Stimulated activated CD8-positive, alpha-beta memory T cell treated with anti-CD3 and anti-CD28 coated beads, Interleukin-7, amount 100 ng/mL, for 24 hours (primary cell): ENCODE results near the gene MEAK7.

Experiments used
- DNase-seq: peaks from one replicate; pipeline ENCODE4 v3.0.0-alpha.2; 2020; ENCODE audit warnings: low read depth

The MEAK7 gene, protein sequence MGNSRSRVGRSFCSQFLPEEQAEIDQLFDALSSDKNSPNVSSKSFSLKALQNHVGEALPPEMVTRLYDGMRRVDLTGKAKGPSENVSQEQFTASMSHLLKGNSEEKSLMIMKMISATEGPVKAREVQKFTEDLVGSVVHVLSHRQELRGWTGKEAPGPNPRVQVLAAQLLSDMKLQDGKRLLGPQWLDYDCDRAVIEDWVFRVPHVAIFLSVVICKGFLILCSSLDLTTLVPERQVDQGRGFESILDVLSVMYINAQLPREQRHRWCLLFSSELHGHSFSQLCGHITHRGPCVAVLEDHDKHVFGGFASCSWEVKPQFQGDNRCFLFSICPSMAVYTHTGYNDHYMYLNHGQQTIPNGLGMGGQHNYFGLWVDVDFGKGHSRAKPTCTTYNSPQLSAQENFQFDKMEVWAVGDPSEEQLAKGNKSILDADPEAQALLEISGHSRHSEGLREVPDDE

GRCh38 chr16:84504420-84505248, at the start of gene MEAK7:
MEAK7 (minus strand) TSS chr16:84504659; CDS start chr16:84498086, 6,573 bp downstream.
- peak; percentile 97 for DNase-seq

DNA sequence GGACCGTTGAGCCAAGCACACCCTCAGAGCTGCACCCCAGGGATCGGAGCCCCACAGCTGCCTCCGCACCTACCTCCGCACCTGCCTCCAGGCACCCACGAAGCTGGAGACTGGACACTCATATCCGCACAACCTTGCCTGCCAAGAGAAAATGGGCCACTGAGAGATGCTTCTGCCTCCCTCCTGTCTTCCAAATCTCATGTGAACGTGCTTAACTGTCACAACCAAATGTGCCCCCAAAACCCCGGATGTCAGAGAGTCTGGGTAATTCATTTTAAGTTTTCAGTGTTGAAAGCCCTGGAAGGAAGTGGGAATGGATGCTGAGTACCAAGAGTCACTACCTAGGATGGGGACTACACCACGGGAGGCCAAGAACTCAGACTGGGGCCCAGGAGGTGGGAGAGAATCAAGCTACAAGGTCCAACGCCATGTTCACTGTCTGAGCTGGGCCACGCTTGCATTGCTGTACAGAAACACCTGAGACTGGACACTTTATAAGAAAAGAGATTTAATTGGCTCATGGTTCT, 49.5 kb upstream of the MEAK7 start:
- DNase-seq, result no peak

GRCh38 chr16:84552135-84552534, 47.7 kb upstream of the MEAK7 start:
- no peak for DNase-seq

DNA sequence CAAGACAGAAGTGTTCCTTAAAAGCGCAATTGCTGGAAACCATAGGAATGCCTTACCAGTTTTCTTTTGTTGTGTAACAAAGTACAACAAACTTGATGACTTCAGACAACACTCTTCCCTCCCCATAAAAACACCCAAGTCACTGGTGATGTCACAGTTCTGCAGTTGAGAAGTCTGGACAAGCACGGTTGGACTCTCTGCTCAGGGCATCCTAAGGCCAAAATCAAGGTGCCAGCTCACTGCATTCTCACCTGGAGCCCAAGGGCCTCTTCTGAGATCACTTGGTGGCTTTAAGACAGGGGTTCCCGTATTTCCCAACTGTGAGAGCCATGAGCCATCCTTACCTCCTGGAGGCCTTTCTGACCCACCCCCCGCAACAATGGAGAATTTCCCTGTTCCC, 45.6 kb upstream of the MEAK7 start:
- DNase-seq, result no peak

GRCh38 chr16:84548971-84549844, 44.7 kb upstream of the MEAK7 start:
- no peak for DNase-seq

- no peak for DNase-seq
Observed at GRCh38 chr16:84548508-84548907, 44.0 kb upstream of the MEAK7 start.

DNA sequence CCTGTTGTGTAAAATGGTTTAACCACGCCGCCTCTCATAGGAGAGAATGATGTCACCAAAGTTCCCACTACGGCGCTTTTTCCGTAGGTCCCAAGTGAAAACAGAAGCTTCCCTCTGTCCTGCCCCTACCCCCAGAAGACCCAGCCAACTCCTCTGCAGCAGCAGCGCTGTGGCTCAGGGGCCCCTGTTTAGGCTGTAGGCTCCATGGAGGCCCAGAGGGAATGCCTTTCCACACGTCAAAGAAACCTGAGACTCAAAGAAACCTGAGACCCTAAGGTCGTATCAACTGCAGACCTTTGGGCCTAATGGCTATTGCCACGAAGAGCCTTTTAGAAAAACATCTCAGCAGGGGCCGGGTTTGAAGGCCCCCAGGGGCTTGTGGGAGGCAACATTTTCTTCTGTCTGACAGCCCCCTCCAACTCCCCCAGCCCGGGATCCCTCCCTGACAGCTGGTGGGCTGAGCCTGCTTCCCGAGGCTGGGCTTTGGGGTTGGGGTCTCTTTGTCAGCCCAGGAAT, 43.1 kb upstream of the MEAK7 start:
- DNase-seq, result no peak

DNA sequence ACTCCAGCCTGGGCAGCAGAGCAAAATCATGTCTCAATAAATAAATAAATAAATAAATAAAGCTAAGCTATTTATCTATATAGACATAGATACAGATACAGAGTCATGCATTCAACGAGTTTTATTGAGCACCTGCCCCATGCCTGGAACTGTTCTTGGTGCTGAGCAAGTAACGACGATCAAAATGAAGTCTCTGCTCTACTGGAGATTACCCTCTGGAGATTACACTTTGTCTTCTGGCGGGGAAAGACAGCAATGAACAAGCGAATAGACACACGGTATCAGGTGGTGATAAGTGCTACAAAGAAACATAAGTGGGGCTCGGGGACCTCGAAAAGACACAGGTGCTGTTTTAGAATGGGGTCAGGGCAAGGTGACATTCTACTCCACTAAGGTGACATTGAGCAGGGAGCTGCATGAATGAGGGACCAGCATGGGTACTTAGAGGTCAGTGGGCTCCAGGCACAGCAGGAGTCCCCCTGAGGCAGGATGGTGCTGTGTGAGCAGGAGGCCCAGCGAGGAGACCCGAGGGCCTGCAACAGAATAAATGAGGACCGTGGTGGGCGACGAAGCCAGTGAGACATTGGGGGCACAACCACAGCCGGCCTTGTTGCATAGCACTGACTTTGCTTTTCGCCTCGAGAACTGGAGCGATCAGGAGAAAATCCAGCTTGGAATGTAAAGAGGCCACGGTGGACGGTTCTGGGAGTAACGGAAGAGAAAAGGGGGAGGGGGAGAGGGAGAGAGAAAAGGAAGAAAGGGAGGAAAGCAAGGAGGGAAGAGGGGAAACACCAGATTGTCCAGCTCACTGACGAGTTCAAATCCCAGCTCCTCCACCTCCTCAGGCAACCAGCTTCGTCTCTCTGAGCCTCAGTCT, 42.4 kb upstream of the MEAK7 start:
- no peak for DNase-seq

DNA sequence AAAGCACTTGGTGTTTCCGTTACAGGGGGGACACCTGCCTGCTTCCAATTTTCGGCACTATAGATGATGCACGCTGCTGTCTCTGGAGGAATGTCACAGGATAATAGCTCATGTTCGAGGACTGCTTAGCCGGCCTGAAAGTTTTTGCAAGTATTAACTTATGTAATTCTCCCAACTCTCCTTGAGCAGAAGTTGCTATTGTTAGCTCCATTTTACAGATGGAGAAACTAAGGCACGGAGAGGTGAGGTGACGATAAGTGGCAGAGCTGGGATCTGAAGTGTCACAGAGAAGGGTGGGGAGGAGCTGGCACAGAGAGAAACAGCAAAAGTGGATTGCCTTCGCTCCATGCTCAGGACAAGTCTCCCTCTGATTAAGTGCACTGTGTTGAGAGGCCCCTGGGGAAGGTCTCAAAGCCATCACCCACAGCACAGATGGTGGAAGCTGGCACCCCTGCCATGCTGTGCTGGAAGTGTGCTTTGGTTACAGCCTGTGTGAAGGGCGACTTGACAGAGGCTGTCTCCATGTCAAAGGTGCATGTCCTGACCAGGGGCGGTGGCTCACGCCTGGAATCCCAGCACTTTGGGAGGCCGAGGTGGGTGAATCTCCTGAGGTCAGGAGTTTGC, 40.8 kb upstream of the MEAK7 start:
- no peak for DNase-seq

DNA sequence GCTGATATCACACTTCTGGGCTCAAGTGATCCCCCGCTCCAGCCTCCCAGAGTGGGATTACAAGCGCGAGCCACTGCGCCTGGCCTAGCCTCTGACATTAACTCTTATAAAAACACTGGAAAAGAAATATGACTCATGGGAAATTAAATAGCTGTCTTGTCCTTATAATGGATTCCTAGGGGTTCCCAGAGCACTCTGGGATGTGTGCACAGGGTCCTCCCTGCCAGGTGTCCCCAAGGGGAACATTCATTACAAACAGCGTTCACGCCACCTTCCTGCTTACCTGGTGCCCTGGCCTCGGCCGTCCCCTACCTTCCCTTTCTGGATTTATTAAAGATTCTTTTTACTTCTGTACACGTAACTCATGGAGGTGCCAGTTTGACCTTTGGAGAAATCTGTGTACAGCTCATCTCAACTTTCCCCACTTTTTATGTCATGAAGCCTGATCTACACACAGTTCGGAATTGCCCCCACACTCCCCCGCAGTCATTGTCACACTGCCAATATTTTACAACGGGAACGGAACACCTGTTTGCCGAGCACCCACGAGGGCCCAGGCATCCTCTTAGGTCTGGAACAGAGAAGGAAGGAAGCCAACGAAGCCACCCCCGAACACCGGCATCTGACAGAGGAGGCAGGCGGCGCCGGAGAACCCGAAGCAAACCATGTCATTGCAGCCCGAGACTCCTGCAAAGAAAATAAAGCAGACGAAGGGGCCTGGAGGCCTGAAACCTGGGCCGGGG, 39.7 kb upstream of the MEAK7 start:
- DNase-seq, result no peak

DNA sequence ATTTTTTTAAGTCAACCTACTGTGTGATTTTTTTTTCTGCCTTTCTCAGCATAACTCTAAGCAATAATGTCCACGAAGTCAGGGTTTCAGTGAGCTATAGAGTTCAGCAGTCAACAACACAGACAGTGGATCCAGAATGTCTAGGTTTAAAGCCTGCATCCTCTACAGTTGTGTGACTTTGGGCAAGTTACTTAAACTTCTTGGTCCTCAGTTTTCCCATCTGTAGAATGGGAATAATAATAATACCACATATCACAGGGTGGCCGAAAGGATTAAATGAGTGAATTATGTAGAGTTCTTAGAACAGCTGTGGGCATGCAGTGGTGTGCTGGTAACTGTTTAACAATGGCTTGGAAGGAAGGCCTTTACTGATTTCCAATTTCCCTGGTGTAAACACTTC, 38.8 kb upstream of the MEAK7 start:
- DNase-seq, result no peak

GRCh38 chr16:84541999-84542817, 37.7 kb upstream of the MEAK7 start:
- no peak for DNase-seq

DNA sequence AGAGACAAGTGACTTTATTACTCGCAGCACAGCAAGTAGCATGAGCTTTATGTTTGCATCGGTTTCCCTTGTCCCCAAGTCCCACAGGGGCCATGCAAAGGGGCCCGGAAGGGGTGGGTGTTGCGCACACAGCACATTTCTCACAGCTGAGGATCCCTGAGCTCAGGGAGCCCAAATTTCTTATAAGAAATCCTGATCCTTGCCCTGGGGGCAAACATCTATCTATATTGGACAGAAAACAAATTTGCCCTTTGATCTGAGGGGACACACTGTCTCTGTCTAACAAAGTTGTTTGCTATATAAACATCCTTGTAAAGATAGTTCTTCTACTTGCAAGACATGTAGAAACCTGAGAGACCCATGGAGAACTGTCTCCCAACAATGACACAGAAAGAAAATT, 35.7 kb upstream of the MEAK7 start:
- no peak for DNase-seq

DNA sequence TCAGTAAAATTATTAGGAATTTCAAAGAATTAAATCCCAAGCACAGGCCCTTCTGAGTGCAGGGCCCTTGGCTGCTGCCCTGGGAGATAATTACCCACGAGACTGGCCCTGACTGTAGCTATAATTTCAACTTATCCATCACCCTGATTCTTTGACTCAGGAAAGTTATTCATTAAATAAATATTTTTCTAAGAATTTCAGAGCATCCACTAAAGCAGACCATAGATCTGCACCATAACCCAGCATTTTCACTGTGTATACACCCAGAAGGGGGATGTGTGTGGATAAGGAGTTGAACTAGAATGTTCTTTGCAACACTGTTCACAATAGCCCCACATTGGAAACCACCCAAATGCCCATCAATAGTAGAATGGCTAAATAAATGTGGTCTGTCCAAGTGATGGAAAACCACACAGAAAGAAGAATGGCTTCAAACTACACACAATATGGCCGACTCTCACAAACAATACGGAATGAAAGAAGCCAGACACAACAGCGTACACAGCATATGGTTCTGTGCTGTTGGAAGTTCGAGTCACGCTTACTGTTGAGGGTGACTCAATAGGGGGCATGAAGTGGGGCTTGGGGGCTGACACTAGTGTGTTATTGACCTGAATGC, 33.9 kb upstream of the MEAK7 start:
- no peak for DNase-seq

DNA sequence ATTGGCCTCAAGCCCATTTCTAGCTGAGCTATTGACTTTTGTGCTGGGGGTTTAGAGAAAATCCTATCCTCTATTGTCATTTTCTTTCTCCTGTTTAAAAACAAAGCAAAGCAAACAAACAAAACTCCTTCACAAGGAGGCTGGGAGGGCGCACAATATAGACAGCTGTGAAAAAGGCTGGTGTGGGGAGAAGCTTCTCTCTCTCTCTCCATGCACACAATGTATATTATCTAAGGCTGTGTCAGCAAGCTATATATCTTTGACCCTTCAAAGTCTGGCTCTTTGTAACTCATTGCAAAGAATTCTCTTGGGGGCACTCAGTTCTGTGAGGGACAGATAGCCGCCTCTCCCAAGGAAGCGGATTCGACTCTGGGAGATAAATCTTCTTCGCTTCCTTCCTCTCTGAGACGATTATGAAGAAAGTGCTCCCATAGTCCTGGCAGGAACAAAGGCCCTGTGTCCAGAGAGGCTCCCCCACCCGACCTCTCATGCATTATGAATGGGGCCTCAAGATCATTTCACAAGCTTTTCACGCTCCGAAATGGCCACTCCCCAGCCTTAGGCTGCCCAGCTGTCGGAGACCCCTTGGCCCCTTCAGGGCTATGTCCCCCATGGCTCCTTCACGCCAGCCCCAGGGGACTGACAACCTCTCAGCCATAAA, 33.2 kb upstream of the MEAK7 start:
- DNase-seq, result no peak

DNA sequence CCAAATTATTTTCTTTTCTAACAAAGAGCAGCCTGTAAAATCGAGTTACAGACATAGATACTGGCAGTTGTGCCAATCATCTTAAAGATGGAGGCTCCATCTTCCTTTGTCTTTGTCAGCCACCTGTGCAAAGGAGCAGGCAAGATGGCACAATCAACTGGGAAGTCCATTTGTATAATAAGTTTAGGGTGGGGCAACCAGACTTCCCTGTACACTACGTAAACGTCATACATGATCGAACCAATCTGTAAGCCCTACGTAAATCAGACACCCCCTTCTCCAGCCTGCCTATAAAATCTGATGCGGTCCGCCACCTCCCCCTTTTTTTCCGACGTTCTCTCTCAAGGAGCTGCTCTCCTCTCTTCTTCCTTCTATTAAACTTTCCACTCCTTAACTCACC, 31.4 kb upstream of the MEAK7 start:
- DNase-seq, result no peak

GRCh38 chr16:84535408-84535807, 30.9 kb upstream of the MEAK7 start:
- no peak for DNase-seq

GRCh38 chr16:84534815-84535214, 30.4 kb upstream of the MEAK7 start:
- no peak for DNase-seq
